Hepatocyte (in vitro differentiated cells): Measurements from ENCODE around the gene UHRF2. TPM values are rescaled to one million over a fixed set of nuclear protein-coding genes. Genes with fewer than 3 reads are reported as not detected.
"Not testable (repeated sequence)": the region's sequence is repeated elsewhere in the genome, so short reads cannot be mapped to it uniquely, and the experiment has no call there.

Source experiments
- DNase-seq: peaks from one replicate; pipeline ENCODE4 v3.0.0-alpha.2; 2016; ENCODE audit warnings: low spot score
- H2AFZ ChIP-seq: fragments of 200-600 bp; sonication (generic); 2 replicates; pipeline ENCODE4 v1.6.0; 2016; ENCODE audit warnings: antibody characterized with exemption, mild to moderate bottlenecking
- H3K27ac ChIP-seq: fragments of 200-600 bp; sonication (generic); 2 replicates; pipeline ENCODE4 v1.5.1; 2016; ENCODE audit warnings: mild to moderate bottlenecking
- H3K27me3 ChIP-seq: fragments of 200-600 bp; sonication (generic); 2 replicates; pipeline ENCODE4 v1.6.1; 2016
- H3K36me3 ChIP-seq: fragments of 200-600 bp; sonication (generic); replicated peaks from 2 replicates; pipeline ENCODE4 v1.5.1; 2016; ENCODE audit warnings: low read depth; ENCODE audit not compliant: insufficient read depth
- H3K4me1 ChIP-seq: fragments of 200-600 bp; sonication (generic); 2 replicates; pipeline ENCODE4 v1.5.1; 2016; ENCODE audit warnings: mild to moderate bottlenecking, moderate library complexity; ENCODE audit not compliant: insufficient read depth
- H3K4me2 ChIP-seq: fragments of 200-600 bp; sonication (generic); 2 replicates; pipeline ENCODE4 v1.6.0; 2016
- H3K4me3 ChIP-seq: fragments of 200-600 bp; sonication (generic); 2 replicates; pipeline ENCODE4 v1.5.1; 2016; ENCODE audit warnings: mild to moderate bottlenecking
- H3K79me2 ChIP-seq: fragments of 200-600 bp; sonication (generic); 2 replicates; pipeline ENCODE4 v1.6.0; 2017; ENCODE audit warnings: mild to moderate bottlenecking
- H3K9me2 ChIP-seq: fragments of 200-600 bp; sonication (generic); replicated peaks from 2 replicates; pipeline ENCODE4 v1.6.0; 2017; ENCODE audit warnings: mild to moderate bottlenecking; ENCODE audit not compliant: insufficient read depth
- H3K9me3 ChIP-seq: fragments of 200-600 bp; sonication (generic); 2 replicates; pipeline ENCODE4 v1.5.1; 2016; ENCODE audit warnings: low read depth, mild to moderate bottlenecking
- H4K20me1 ChIP-seq: fragments of 200-600 bp; sonication (generic); 2 replicates; pipeline ENCODE4 v1.6.0; 2016; ENCODE audit warnings: mild to moderate bottlenecking; ENCODE audit not compliant: insufficient read depth, poor library complexity, severe bottlenecking
- EZH2 ChIP-seq: fragments of 200-600 bp; sonication (generic); IDR thresholded peaks from 2 replicates; pipeline ENCODE4 v1.6.1; 2016; ENCODE audit warnings: antibody characterized with exemption, mild to moderate bottlenecking, borderline replicate concordance
- EZH2phosphoT487 ChIP-seq: fragments of 200-600 bp; sonication (generic); IDR thresholded peaks from one replicate; pipeline ENCODE4 v1.6.1; 2018; ENCODE audit warnings: antibody characterized with exemption, mild to moderate bottlenecking, low read depth, moderate library complexity; ENCODE audit not compliant: unreplicated experiment, severe bottlenecking
- WGBS: methylation state at CpG from one replicate; pipeline ENCODE4 v1.1.6; 2016; ENCODE audit warnings: low lambda C conversion rate; ENCODE audit errors: missing lambda C conversion rate; 5-methylcytosine and 5-hydroxymethylcytosine counted together
- polyA plus RNA-seq: library from polyadenylated mRNA; unstranded; fragments of >200 nt; fragmentation: Nextera tagmentation; extraction: Ambion mirVana; gene quantifications from 2 replicates; pipeline ENCODE4 v1.2.1, GENCODE V29; 2016
- total RNA-seq: library from RNA; depleted of rRNA; stranded (reverse); fragments of >200 nt; gene quantifications from 2 replicates; pipeline ENCODE4 v1.2.3, GENCODE V29; 2014
- TF ChIP-seq, protein P1 (sequence below): fragments of 200-600 bp; sonication (generic); IDR thresholded peaks from 2 replicates; pipeline ENCODE4 v1.5.1; 2016; ENCODE audit warnings: antibody characterized with exemption, mild to moderate bottlenecking; ENCODE audit not compliant: poor library complexity

Gene UHRF2
- total and polyA plus RNA-seq, 2 experiments from 2014 or later = 16.6 to 42.9 TPM

DNA sequence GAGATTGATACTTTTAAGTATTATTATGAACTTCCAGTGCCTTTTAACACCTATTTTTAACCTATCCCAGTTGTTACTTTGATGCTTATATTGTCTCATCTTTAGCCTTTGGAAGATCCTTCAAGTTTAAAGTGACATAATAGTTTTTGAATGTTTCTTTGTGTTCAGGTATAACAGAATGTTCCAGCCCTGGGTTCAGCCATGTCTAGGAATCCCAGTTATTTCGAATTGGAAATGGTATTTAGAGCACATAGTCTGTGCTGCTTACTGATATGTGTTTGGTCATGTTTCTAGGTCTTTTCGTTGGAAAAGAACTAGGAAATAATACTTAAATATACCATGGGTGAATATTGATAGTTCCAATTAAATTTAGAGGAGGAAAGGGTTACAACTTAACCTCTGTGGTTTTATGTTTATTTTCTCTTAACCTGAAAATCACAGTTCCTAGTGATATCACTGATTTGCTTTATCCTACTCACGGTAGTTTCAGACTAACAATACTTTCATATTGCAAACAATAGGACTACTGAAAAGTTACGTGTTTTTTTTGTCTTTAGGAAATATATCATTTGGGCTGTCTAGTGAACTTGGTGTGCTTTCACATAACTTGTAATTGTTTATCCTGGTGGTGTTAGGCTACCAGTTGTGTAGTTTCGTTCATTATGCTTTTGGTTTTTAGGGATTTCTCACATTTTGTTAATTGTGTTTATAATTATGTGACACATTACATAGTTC is 37.8 kb downstream of the UHRF2 start:
- Histone ChIP-seq H3K9me2 (no peaks in the 10 kb centered on the region), H3K79me2 (peaks cover 97% of the 10 kb centered on the region), H3K27ac (peak overlapping the region; percentile 51), H3K27me3 (no peaks in the 10 kb centered on the region), H3K4me3 (no peak overlapping the region), H3K4me2 (no peak overlapping the region), H3K4me1 (peaks cover 16% of the 10 kb centered on the region), H4K20me1 (peaks cover 19% of the 10 kb centered on the region), H2AFZ (no peak overlapping the region), H3K36me3 (no peaks in the 10 kb centered on the region), H3K9me3 (no peaks in the 10 kb centered on the region)
- TF ChIP-seq, protein P1, sequence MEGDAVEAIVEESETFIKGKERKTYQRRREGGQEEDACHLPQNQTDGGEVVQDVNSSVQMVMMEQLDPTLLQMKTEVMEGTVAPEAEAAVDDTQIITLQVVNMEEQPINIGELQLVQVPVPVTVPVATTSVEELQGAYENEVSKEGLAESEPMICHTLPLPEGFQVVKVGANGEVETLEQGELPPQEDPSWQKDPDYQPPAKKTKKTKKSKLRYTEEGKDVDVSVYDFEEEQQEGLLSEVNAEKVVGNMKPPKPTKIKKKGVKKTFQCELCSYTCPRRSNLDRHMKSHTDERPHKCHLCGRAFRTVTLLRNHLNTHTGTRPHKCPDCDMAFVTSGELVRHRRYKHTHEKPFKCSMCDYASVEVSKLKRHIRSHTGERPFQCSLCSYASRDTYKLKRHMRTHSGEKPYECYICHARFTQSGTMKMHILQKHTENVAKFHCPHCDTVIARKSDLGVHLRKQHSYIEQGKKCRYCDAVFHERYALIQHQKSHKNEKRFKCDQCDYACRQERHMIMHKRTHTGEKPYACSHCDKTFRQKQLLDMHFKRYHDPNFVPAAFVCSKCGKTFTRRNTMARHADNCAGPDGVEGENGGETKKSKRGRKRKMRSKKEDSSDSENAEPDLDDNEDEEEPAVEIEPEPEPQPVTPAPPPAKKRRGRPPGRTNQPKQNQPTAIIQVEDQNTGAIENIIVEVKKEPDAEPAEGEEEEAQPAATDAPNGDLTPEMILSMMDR = no peak
- 82% methylated on average over 5 of the region's 5 CpGs for WGBS
- no peak for DNase-seq

DNA sequence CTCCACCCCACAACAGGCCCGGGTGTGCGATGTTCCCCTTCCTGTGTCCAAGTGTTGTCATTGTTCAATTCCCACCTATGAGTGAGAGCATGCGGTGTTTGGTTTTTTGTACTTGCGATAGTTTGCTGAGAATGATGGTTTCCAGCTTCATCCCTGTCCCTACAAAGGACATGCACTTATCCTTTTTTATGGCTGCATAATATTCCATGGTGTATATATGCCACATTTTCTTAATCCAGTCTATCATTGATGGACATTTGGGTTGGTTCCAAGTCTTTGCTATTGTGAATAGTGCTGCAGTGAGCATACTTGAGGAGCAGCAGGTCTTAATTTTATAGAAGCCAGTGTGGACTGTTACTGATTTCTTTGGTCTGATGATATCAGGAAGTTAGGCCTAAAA is 42.3 kb downstream of the UHRF2 start:
- H3K36me3 ChIP-seq, H3K4me3 ChIP-seq, H2AFZ ChIP-seq, H3K27ac ChIP-seq, H3K9me2 ChIP-seq, H3K4me2 ChIP-seq, H4K20me1 ChIP-seq, DNase-seq, H3K27me3 ChIP-seq, H3K4me1 ChIP-seq, H3K9me3 ChIP-seq: not testable (repeated sequence)
- WGBS = 100% methylated on average over 4 of the region's 4 CpGs
- H3K79me2 ChIP-seq = peaks cover 96% of the 10 kb centered on the region

DNA sequence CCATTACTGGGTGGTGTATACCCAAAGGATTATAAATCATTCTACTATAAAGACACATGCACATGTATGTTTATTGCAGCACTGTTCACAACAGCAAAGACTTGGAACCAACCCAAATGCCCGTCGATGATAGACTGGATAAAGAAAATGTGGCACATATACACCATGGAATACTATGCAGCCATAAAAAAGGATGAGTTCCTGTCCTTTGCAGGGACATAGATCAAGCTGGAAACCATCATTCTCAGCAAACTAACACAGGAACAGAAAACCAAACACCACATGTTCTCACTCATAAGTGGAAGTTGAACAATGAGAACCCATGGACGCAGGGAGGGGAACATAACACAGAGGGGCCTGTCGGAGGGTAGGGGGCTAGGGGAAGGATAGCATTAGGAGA is 45.7 kb downstream of the UHRF2 start:
- not testable (repeated sequence) for H3K9me2 ChIP-seq, H3K4me3 ChIP-seq, H3K36me3 ChIP-seq, DNase-seq, H3K9me3 ChIP-seq, H3K27me3 ChIP-seq, H4K20me1 ChIP-seq, H3K4me2 ChIP-seq, H3K4me1 ChIP-seq, H3K27ac ChIP-seq, H2AFZ ChIP-seq
- H3K79me2 ChIP-seq = peaks cover 75% of the 10 kb centered on the region
- WGBS = 91% methylated on average over 4 of the region's 4 CpGs

DNA sequence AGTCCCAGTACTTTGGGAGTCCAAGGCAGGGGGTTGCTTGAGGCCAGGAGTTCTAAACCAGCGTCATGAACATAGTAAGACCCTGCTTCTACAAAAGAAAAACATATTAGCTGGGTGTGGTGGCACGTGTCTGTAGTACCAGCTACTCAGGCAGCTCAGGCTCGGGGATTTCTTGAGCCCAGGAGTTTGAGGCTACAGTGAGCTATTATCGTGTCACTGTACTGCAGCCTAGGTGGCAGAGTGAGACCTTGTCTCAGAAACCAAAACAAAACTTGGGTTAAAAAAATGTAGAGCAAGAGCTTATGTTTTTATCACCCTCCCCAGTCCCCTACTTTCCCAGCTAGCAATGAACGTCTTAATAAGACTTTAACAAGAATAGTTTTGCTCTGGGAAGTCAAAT is 46.7 kb downstream of the UHRF2 start:
- Histone ChIP-seq H3K9me3 (no peaks in the 10 kb centered on the region), H3K27me3 (no peaks in the 10 kb centered on the region), H4K20me1 (peaks cover 4% of the 10 kb centered on the region), H3K4me3 (no peak overlapping the region), H3K9me2 (no peaks in the 10 kb centered on the region), H3K27ac (no peak overlapping the region), H3K36me3 (no peaks in the 10 kb centered on the region), H3K4me2 (no peak overlapping the region), H2AFZ (no peak overlapping the region), H3K4me1 (no peaks in the 10 kb centered on the region), H3K79me2 (peaks cover 65% of the 10 kb centered on the region)
- TF ChIP-seq EZH2 = no peak
- DNase-seq = no peak
- WGBS = 95% methylated on average over 5 of the region's 5 CpGs

DNA sequence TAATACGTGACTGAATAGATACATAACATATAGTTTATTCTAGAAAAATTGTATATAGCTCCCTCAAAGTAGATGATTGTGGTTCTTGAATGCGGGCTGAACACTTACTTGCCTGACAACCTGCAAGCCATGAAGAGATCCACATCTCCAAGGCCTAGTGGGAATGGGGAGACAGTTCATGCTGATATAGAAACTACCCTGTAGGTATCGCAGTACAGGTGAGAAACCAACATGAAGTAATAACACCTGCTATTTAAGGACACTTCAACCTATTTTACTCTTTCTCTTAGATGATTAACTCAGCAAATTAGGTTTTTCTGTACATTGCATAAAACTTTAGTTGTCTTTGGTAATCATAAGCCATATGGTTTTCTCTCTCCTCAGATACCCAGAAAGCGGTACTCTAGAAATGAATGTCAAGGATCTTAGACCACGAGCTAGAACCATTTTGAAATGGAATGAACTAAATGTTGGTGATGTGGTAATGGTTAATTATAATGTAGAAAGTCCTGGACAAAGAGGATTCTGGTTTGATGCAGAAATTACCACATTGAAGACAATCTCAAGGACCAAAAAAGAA is 47.3 kb downstream of the UHRF2 start:
- no peak overlapping the region for H2AFZ ChIP-seq
- H3K79me2 ChIP-seq = peaks cover 59% of the 10 kb centered on the region
- peaks cover 4% of the 10 kb centered on the region for H4K20me1 ChIP-seq
- no peak overlapping the region for H3K4me2 ChIP-seq
- H3K4me3 ChIP-seq = no peak overlapping the region
- H3K9me3 ChIP-seq = no peaks in the 10 kb centered on the region
- H3K4me1 ChIP-seq = no peaks in the 10 kb centered on the region
- no peak for DNase-seq
- no peaks in the 10 kb centered on the region for H3K9me2 ChIP-seq
- no peak for TF ChIP-seq EZH2phosphoT487
- TF ChIP-seq EZH2 = no peak
- TF ChIP-seq, protein P1 = no peak
- WGBS = 94% methylated on average over 5 of the region's 5 CpGs
- H3K27ac ChIP-seq = no peak overlapping the region
- no peaks in the 10 kb centered on the region for H3K36me3 ChIP-seq
- no peaks in the 10 kb centered on the region for H3K27me3 ChIP-seq
